Dedifferentiated amniotic fluid mesenchymal stem cell (primary cell): ENCODE results near the gene HNRNPLL.
"Not testable (repeated sequence)": the region's sequence is repeated elsewhere in the genome, so short reads cannot be mapped to it uniquely, and the experiment has no call there.

Experiments
- DNase-seq: peaks from one replicate; pipeline ENCODE4 v3.0.0-alpha.2; 2016; ENCODE audit errors: extremely low spot score

The HNRNPLL gene

GRCh38 chr2:38602732-38603401 lies at the start of gene HNRNPLL:
Gene HNRNPLL, minus strand, starts transcription at chr2:38602928. Its CDS starts 302 bp downstream, at chr2:38602626.
- peak; percentile 97 for DNase-seq

- no peak for DNase-seq
Observed at GRCh38 chr2:38650717-38651116, 48.0 kb upstream of the HNRNPLL start.

GRCh38 chr2:38650012-38650411 lies 47.3 kb upstream of the HNRNPLL start:
- no peak for DNase-seq

- no peak for DNase-seq
Observed at GRCh38 chr2:38649176-38649728, 46.5 kb upstream of the HNRNPLL start.

GRCh38 chr2:38648107-38648761 lies 45.5 kb upstream of the HNRNPLL start:
- no peak for DNase-seq

- not testable (repeated sequence) for DNase-seq
Observed at GRCh38 chr2:38643683-38644511, 41.2 kb upstream of the HNRNPLL start.

- no peak for DNase-seq
Observed at GRCh38 chr2:38643021-38643671, 40.4 kb upstream of the HNRNPLL start.

- DNase-seq, result not testable (repeated sequence)
Observed at GRCh38 chr2:38642373-38643017, 39.8 kb upstream of the HNRNPLL start.

- no peak for DNase-seq
Observed at GRCh38 chr2:38636069-38636468, 33.3 kb upstream of the HNRNPLL start.

- DNase-seq, result no peak
Observed at GRCh38 chr2:38635139-38635538, 32.4 kb upstream of the HNRNPLL start.

GRCh38 chr2:38634684-38635083 lies 32.0 kb upstream of the HNRNPLL start:
- DNase-seq, result no peak

GRCh38 chr2:38633895-38634294 lies 31.2 kb upstream of the HNRNPLL start:
- DNase-seq, result no peak

- DNase-seq, result no peak
Observed at GRCh38 chr2:38632980-38633379, 30.3 kb upstream of the HNRNPLL start.

- DNase-seq, result no peak
Observed at GRCh38 chr2:38631976-38632375, 29.2 kb upstream of the HNRNPLL start.

GRCh38 chr2:38629684-38630083 lies 27.0 kb upstream of the HNRNPLL start:
- no peak for DNase-seq

- DNase-seq, result no peak
Observed at GRCh38 chr2:38627391-38627790, 24.7 kb upstream of the HNRNPLL start.

- DNase-seq, result no peak
Observed at GRCh38 chr2:38626326-38627035, 23.8 kb upstream of the HNRNPLL start.

- no peak for DNase-seq
Observed at GRCh38 chr2:38622210-38622609, 19.5 kb upstream of the HNRNPLL start.

- no peak for DNase-seq
Observed at GRCh38 chr2:38621018-38621417, 18.3 kb upstream of the HNRNPLL start.

GRCh38 chr2:38620282-38620977 lies 17.7 kb upstream of the HNRNPLL start:
- DNase-seq, result peak; percentile 94
